GM12891 (cell line): ENCODE results near the gene LRRC56.

ENCODE experiments used
- DNase-seq: peaks from one replicate; pipeline ENCODE4 v3.0.0; 2011; ENCODE audit warnings: low spot score; ENCODE audit not compliant: insufficient read length
- FAIRE-seq: peaks from 2 replicates; lab custom pipeline; 2011; peaks lifted over from hg19 to GRCh38; lab: Jason Lieb, UNC
- PAX5 ChIP-seq: IDR thresholded peaks from 2 replicates; pipeline ENCODE4 v1.6.1; 2011; ENCODE audit warnings: low read length, moderate library complexity, mild to moderate bottlenecking; ENCODE audit not compliant: insufficient read depth, severe bottlenecking
- POLR2A ChIP-seq: IDR thresholded peaks from 2 replicates; pipeline ENCODE4 v1.6.1; 2011; ENCODE audit warnings: low read depth, low read length, control low read depth
- POLR2AphosphoS5 ChIP-seq: IDR thresholded peaks from 2 replicates; pipeline ENCODE4 v1.6.1; 2011; ENCODE audit warnings: low read depth, low read length, control low read depth
- POU2F2 ChIP-seq: IDR thresholded peaks from 2 replicates; pipeline ENCODE4 v1.6.1; 2011; ENCODE audit warnings: low read depth, mild to moderate bottlenecking, control low read depth, low read length, moderate library complexity
- SPI1 ChIP-seq: IDR thresholded peaks from 2 replicates; pipeline ENCODE4 v1.6.1; 2011; ENCODE audit warnings: low read depth, low read length, control low read depth
- TAF1 ChIP-seq: IDR thresholded peaks from 2 replicates; pipeline ENCODE4 v1.6.1; 2011; ENCODE audit warnings: low read depth, low read length, control low read depth

The LRRC56 gene

DNA sequence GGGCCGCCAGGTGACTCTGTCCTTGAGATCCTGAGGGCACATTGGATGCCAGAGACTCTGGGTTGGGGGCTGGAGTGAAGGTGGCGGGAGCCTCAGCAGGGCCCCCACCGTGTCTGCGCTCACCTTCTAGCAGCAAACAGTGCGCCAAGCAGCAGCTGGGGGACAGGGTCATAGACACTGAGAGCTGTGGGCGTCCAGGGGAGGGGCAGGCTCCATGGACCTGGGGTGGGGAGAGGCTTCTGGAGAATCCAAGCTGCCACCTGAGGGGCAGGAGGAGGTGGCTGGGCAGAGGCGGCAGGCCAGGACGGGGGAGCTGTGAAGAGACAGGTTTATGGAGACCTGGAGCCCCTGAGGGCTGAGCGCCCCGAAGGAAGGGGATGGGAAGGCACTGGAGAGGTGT lies 47.0 kb downstream of the LRRC56 start:
- DNase-seq, result no peak
- TF ChIP-seq POLR2AphosphoS5, result no peak
- TF ChIP-seq POLR2A, result no peak
- no peak for TF ChIP-seq SPI1
- TF ChIP-seq TAF1, result no peak
- TF ChIP-seq PAX5, result no peak
- no peak for TF ChIP-seq POU2F2
- FAIRE-seq, result no peak

DNA sequence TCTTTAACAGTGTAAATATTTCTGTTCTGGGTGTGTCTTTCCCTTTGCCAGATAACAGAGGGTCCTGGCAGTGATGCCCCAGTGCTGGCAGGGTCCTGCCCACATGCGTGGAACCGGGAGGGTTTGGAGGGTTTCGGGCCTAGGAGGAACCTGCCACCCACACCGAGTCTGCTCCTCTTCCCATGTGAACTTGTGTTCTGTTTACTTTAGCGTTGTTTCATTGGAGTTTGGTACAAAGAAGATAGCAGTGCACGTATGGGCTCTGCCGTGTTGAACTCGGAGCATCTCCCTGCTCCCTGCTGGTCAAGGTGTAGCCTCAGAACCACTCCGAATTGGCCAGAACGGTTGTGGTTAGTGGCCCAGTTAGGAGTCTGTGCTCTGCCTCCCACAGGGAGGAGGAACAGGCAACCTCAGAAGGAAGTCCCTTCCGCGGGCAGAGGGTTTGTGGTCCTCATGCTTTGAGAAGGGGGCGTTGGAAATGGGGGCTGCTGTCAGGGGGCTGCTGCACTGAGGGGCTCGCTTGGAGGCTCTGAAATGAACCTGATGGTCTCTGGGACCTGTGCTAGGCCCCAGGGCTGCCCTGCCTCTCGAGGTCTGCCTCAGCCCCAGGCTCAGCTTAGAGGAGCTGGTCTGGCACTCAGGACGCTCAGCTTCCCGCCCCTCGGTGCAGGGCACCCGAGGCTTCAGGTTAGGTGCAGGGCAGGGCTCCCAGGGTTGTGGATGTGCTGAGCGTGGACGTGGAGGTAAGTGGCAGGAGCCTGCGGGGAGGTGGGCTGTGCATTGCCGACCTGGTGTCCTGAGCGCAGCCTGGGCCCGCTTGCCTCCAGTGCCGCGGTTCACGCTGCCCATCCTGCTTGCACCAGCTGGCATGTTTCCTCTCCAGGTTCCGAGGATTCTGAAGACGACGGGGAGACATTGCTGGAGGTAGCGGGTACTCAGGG lies 49.3 kb downstream of the LRRC56 start:
- no peak for DNase-seq
- no peak for TF ChIP-seq POLR2A
- TF ChIP-seq SPI1, result no peak
- TF ChIP-seq POLR2AphosphoS5, result no peak
- TF ChIP-seq POU2F2, result no peak
- no peak for TF ChIP-seq PAX5
- TF ChIP-seq TAF1, result no peak
- no peak for FAIRE-seq

DNA sequence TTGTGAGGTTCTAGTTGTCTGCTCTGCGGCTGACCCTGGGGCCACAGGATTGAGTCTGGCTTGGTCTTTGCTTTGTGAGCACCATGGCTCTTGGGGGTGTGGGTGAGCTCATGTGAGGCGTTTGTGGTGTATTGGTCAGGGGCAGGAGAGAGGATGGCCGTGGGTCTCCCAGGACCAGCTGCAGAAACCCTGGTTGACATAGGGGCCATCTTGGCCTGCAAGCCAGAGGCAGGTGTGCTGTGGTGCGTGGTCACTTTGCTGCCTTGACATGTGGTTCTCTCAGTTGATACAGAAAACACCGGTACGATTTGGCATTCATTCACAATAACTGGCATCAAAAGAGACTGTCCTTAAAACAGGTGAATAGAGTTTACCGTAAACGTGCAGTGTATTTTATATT lies 50.2 kb downstream of the LRRC56 start:
- TF ChIP-seq SPI1 (no peak), TAF1 (no peak), POU2F2 (no peak), POLR2AphosphoS5 (no peak), PAX5 (no peak), POLR2A (no peak)
- DNase-seq, result no peak
- FAIRE-seq, result no peak

DNA sequence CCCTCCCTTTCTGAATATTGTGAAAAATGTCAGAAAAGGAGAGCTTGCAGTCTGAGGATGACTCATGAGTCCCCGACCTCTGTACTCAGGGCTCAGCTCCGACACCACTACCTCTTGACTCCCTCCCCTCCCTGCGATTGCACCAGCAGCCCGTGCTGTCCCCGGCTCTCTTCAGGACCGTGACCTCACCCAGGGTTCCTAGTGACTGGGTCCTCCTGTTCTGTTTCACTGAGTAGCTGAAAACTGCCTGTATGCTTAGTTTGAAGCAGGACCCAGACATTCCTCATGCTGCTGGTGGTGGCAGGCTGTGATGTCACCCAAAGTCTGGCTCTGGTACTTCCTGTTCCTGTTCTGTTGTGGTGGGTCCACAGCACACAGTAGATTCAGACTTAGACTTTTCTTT lies 50.7 kb downstream of the LRRC56 start:
- FAIRE-seq (no peak), DNase-seq (no peak)
- TF ChIP-seq TAF1 (no peak), PAX5 (no peak), POU2F2 (no peak), POLR2AphosphoS5 (no peak), POLR2A (no peak), SPI1 (no peak)

DNA sequence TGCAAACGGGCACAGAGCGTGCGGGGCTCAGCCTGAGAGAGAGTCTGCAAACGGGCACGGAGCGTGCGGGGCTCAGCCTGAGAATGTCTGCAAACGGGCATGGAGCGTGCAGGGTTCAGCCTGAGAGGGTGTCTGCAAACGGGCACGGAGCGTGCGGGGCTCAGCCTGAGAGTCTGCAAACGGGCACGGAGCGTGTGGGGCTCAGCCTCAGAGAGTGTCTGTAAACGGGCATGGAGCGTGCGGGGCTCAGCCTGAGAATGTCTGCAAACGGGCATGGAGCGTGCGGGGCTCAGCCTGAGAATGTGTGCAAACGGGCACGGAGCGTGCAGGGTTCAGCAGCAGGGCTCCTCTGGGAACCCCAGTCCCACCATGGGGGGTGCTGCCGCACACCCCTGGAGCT lies 52.5 kb downstream of the LRRC56 start:
- no peak for TF ChIP-seq TAF1
- no peak for TF ChIP-seq POLR2AphosphoS5
- no peak for TF ChIP-seq SPI1
- no peak for TF ChIP-seq POU2F2
- no peak for TF ChIP-seq POLR2A
- no peak for TF ChIP-seq PAX5
- no peak for FAIRE-seq
- no peak for DNase-seq

DNA sequence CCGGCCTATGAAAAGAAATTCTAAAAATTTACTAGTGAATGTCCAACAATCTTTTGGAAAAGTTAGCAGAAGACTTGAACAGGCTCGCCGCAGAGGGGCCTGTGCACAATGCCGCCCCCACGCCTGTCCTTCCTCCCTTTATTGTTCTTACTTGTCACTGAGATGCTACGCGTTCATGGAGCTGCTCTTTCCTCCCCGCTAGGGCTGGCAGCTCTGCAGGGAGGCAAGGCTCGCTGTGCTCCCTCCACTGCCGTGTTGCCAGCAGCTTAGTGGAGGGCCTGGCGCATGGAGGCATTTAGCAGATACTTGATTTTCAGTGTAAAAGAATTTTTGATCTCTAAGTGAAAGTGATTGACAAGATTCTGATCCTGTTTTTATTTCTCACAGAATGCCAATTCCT lies 53.7 kb downstream of the LRRC56 start:
- DNase-seq (no peak), FAIRE-seq (no peak)
- TF ChIP-seq POLR2A (no peak), POU2F2 (no peak), SPI1 (no peak), TAF1 (no peak), PAX5 (no peak), POLR2AphosphoS5 (no peak)

DNA sequence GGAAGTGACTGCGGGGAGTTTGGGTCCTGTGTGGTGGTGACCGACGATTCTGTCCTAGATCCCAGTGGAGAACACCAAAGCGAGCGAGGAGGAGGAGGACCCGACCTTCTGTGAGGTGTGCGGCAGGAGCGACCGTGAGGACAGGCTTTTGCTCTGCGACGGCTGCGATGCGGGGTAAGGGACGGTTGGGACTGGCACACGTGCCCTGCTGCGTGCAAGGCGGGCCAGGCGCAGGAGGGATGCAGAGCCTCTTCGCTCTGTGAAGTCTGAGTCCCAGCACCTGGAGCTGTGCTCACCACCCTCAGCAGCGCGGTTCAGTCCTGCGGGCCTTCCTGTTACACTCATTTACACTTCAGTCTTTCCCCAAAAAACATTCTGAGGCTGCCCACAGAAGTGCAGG lies 55.2 kb downstream of the LRRC56 start:
- FAIRE-seq (no peak), DNase-seq (no peak)
- TF ChIP-seq SPI1 (no peak), TAF1 (no peak), PAX5 (no peak), POU2F2 (no peak), POLR2AphosphoS5 (no peak), POLR2A (no peak)

DNA sequence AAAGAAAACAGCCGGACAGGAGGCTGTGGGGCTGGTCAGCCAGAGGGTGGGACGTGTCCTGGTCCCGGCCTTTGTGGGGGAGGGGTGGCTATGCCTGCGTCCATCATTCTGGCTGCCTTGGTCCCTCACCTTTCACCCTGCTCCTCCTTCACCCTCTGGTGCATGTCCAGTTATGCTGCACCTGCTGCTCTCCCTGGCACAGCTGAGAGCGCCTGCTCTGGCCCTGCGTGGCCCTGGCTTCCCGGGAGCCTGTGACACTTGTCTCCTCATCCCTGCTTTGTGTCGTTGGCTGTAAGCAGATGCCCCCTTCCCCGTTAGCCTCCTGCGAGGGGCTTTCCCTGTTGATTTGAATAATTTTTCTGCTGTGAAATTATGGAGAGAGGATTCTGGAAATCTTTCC lies 55.6 kb downstream of the LRRC56 start:
- FAIRE-seq (no peak), DNase-seq (no peak)
- TF ChIP-seq POU2F2, result no peak
- TF ChIP-seq POLR2A, result no peak
- no peak for TF ChIP-seq SPI1
- TF ChIP-seq POLR2AphosphoS5, result no peak
- TF ChIP-seq TAF1, result no peak
- TF ChIP-seq PAX5, result no peak

DNA sequence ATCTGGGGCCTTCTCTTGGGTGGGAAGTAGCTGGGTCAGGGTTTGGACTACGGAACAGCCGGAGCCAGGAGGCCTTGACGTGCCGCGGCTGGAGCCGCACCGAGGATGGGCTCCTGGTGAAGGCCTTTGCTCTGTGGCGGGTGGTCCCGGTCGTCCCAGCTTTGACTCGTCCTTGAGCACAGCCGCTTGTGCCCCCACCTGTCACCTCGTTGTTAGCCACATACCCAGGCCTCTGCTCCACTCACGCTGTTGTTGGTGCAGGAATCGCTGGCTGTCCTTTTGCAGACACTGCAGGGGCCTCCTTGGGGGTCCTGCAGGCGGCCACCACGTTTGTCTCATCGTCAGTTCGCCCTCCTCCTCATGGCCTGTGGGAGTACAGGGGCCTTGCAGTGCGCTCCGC lies 56.0 kb downstream of the LRRC56 start:
- TF ChIP-seq POU2F2, result no peak
- no peak for TF ChIP-seq POLR2AphosphoS5
- TF ChIP-seq SPI1, result no peak
- no peak for TF ChIP-seq POLR2A
- FAIRE-seq, result no peak
- DNase-seq, result no peak

DNA sequence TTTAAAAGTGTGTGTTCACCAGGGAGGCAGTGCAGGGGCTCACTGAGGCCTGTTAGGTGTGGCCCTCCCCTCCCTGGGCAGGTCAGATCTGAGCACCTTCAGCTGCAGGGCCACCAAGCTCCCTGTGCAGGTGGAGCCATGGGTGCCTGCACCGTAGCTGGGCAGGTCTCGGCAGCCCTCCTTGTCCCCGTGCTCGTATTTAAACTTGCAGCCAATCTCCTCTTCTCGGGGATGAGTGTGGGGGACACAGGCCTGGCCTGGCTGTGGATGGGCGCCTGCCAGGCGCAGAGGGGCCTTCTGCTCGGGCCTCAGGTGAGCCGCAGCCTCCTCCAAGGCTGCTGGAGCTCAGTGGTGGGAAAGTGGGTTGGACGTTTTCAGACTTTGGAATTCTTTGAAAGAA lies 58.1 kb downstream of the LRRC56 start:
- DNase-seq (no peak), FAIRE-seq (no peak)
- TF ChIP-seq PAX5, result no peak
- no peak for TF ChIP-seq SPI1
- TF ChIP-seq POLR2A, result no peak
- TF ChIP-seq POLR2AphosphoS5, result no peak
- TF ChIP-seq TAF1, result no peak
